ENCODE measurements around the gene RNF207.

The RNF207 gene

DNA sequence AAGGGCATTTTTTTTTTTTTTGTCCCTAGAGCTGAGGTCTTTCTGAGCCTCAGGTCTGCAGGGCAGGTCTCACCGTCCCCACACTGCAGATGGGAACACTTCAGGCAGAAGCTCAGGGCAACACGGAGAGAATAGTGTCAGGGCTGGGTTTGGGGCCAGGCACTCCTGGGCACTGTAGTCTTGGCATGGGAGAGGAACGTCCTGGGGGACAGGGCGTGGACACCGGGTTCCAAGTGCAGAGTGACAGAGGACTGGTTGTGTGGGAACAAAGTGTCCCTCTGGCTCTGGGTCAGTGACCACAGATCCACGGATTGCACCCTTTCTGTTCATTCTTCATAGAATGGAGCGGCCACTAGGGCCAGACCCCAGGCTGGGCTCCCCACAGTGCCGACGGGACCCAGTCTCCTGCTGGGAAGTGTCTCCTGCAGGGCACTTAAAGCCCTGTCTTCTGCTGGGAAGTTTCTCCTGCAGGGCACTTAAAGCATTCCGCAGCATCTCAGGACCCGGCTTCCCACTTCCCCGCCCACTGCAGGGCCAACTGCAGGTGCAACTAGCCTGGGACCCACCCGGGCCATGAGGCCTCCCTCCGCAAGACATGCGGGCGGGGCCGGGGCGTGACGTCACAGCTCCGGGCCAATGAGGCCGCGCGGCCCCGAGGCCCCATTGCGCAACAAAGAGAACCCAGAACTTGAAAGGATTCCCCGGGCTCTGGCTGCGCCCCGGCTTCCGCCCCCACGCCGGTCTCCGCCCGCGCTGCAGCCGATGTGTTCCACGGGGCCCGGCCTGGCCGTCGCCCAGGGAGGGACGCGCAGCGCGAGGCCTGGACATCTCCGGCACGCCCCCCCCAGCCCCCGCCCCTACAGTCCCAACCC is 53.8 kb downstream of the RNF207 start:
- peak; percentile 79 for DNase-seq
- in situ Hi-C loops (cut with HindIII; ENCODE audit: low pct_ligation_motif_present, low pct_unique_long_range_greater_than_20kb, low sequenced_read_pairs) = no loop called here

DNA sequence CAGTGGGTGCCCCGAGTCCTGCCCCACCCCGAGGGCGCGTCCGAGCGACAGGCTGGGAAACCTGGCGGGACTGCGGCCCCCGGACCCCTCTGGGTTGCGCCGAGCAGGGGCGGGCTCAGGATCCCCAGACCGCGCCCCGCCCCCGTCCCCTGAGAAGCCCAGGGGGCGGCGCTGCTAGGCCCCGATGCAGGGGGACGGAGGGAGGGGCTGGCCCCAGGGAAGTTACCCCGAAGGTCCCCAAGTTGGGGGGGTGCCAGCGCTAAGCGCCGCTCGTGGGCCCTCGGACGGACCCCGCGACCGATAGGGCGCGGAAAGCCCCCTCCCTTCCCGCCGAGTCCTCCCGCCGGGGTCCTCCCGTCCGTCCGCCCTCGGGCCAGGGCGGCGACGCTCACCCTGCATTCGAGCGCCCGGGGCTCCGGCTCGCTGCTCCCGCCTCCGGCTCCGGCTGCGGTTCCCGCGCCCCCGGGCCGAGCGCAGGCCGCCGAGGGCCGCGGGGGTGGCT is 54.6 kb downstream of the RNF207 start:
- peak; percentile 46 for DNase-seq
- in situ Hi-C loops (cut with HindIII; ENCODE audit: low pct_ligation_motif_present, low pct_unique_long_range_greater_than_20kb, low sequenced_read_pairs) = no loop called here

DNA sequence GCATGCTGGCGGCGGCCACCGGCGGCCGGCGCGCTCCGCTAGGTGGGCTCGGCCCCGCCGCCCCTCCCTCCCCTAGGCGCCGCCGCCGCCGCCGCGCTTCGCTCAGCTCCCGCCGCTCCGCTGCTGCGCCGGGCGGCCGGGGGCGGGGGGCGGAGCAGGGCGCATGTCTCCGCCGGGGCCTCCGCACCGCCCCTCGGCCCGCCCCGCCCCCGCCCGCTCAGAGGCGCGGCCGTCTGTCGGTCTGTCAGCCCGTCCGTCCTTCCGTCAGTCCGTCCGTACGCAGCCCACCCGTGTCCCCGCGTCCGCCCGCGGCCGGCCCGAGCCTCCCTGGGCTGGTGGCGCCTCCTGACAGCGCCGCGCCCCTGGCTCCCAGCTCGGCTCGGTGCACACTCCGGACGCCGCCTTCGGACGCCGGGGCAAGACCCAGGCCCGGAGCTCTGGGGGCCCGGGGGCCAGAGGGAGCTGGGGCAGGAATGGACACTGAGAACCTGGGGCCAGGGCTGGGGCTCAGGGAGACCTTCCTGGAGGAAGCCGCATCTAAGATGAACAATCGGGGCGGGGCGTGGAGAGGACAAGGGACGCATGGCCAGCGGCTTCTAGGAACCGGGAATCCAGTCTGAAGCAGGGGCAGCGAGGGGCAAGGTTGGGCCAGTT is 55.2 kb downstream of the RNF207 start, which contains the start of gene GPR153:
Gene GPR153, minus strand, starts transcription at position 138 of the 654 bp plus-strand sequence. CDS start 6,193 bp downstream, outside the sequence.
- in situ Hi-C loops (cut with HindIII; ENCODE audit: low pct_ligation_motif_present, low pct_unique_long_range_greater_than_20kb, low sequenced_read_pairs) = no loop called here
- peak; percentile 52 for DNase-seq

DNA sequence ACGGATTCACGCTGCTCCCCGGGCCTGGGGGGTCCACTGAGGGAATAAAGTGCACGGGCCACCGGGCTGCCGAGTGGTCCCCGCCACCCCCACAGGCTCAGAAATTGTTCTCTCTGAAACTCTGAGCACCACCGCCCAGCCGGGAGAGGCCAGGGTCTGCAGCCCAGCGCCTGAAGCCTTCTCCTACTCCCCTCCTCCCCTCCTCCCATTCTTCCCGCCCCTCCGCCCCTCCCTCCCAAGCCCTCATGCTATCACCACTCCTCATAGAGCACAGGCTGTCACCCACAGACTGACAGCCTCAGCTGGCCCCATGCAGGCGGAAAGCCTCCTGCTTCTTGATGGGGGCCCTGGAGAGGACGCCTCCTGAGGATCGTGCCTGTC is 55.7 kb downstream of the RNF207 start:
- in situ Hi-C loops (cut with HindIII; ENCODE audit: low pct_ligation_motif_present, low pct_unique_long_range_greater_than_20kb, low sequenced_read_pairs) = no loop called here
- DNase-seq = no peak

DNA sequence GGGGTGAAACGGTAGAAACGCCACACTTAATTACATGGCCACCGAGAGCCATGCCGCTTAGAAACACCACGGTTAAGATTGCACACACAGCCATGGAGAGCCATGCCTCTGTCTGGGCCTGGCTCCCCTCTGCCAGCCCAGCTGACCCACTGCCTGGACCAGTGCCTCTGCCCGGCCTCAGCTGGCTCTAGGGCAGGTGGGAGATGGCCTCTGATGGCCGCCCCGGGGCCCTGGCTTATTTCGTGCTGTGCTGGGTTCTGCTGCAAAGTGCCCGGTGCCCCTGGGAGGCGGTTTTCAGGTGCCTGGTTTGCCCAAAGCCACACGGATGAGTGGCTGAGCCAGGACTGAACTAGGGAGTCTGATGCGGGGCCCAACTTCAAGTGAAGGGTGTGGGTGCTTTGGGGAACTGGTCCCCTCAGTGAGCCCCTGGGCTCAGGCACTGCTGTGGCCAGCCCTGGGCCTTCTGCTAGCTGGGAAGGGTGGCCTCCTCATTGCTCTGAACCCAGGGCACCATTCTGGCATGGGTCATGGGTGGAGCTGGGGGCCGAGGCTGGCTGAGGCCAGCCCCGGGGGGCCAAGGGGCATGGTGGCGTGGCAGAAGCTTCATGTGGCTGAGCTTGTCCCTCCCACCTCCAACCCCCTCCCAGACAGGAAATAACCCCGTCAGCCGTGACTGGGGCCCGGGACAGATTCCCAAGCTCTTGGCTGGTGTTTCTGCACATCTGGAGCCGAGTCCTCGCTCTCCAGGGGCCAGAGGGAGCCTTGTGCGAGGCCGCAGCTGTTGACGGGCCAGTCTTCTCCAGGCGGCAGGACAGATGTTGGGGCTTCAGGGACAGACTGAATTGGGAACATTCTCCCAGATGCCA is 56.9 kb downstream of the RNF207 start:
- in situ Hi-C loops (cut with HindIII; ENCODE audit: low pct_ligation_motif_present, low pct_unique_long_range_greater_than_20kb, low sequenced_read_pairs) = no loop called here
- DNase-seq = no peak

DNA sequence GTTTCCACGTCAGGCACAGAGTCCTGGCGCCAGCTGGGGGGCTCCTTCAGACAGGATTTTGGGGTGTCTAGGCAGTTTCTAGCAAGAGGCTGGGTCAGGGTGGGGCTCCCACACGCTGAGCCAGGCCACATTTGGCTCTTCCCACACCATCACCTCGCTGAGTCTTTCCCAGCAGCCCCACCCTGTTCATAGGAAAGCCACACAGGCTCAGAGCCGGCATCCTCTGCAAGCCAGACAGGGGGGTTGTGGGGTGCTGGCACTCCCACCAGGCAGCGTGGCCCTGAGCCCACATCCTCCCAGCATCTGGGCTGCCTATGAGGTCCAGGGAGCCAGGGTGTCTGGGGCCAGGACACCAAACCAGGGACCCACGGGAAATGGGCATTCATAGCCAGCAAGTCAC is 57.8 kb downstream of the RNF207 start:
- no peak for DNase-seq
- in situ Hi-C loops (cut with HindIII; ENCODE audit: low pct_ligation_motif_present, low pct_unique_long_range_greater_than_20kb, low sequenced_read_pairs) = no loop called here

DNA sequence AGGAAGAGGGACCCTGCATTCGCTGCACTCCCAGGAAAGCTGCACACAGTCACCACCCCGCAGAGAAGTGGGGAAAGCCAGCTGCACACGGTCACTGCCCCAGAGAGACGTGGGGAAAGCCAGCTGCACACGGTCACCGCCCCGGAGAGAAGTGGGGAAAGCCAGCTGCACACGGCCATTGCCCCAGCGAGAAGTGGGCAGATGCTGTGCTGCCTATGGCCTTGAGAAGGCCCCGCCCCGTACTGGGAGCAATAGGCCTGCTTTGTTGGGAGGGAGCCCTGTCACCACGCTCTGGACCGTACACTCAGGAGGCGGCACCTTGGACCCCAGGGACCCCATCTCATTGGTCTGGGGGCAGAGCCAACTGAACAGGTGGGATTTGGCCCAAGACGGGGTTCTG is 59.2 kb downstream of the RNF207 start:
- DNase-seq = no peak
- in situ Hi-C loops (cut with HindIII; ENCODE audit: low pct_ligation_motif_present, low pct_unique_long_range_greater_than_20kb, low sequenced_read_pairs) = no loop called here

DNA sequence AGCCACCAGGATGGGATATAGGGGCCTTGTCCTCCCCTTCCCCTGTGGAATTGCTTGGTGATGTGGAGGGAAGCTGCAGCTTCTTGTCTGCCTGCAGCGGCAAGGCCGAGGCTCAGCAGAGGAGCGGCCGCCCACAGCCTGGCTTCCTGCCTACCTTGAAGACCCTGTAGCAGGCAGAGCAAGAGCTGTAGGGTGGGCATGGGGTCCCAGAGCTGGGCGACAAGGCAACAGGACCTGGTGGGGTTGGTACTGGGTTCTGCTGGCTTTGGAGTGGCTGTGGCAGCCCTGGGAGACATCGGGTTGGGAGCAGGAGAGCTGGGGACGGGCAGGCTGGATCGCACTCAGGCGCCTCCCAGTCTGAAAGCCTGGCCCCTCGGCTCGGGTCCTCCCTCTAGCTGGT is 60.7 kb downstream of the RNF207 start:
- no peak for DNase-seq
- in situ Hi-C loops (cut with HindIII; ENCODE audit: low pct_ligation_motif_present, low pct_unique_long_range_greater_than_20kb, low sequenced_read_pairs) = no loop called here

DNA sequence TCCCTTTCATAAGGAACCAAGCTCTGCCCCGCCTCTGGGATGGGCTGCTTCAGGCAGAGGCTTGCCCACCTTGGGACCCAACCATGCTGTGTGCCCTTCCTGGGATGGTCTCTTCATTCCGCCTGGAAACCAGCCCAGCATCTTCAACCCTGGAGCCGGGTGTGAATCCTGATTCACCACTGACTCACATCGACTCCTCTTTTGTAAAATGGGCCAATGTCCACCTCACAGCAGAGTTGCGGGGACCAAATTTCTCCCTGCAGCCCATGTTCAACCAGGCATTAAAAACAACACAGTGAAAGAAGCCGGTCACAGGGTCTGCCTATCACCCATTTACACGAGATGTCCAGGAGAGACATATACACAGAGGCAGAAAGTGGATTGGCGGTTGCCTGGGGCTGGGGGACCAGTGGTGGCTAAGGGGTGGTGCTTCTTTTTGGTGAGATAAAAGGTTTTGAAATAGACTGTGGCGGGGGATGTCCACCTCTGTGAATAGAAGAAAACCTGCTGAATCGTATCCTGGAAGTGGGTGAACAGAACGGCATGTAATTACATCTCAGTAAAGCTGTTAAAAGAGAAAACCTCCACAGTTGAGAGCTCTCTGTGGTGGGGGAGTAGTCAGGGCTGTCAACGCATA is 61.9 kb downstream of the RNF207 start:
- in situ Hi-C loops (cut with HindIII; ENCODE audit: low pct_ligation_motif_present, low pct_unique_long_range_greater_than_20kb, low sequenced_read_pairs) = no loop called here
- DNase-seq = no peak

DNA sequence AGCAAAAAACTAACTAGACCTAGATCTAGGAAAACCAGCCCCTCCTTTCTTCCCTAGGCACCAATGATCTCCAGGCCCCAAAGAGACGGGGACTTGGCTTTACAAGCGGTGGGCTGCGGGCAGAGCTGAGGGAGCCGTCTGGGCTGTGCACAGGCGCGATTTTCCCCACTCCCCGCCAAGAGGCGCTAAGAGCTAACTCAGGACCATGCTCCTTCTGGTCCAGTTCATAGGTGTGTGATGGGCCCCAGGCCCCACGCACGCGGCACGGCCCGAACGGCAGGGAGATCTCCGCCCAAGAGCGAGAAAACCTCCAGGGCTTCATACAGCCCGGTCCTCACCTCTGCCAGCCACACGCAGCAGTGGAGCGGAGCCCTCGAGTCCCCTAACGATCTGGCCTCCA is 62.5 kb downstream of the RNF207 start:
- DNase-seq = no peak
- in situ Hi-C loops (cut with HindIII; ENCODE audit: low pct_ligation_motif_present, low pct_unique_long_range_greater_than_20kb, low sequenced_read_pairs) = no loop called here

DNA sequence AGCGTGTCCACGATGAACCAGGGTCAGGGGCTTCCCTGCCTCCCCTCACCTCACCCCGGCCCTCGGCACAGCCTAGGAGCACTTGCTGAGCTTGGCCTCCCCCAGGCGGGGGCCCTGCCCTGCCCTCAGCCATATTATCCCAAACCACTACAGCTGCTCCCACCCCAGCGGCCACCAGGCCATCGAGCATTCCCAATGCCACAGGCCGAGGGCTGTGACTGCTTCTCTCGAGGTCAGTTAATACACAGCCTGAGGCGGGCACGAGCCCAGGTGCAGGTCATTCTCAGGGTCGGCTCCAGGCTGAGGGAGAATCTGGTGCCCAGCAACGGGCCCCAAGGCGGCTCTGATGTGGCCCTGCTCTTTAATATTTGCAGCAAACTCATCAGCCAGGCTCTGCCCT is 63.4 kb downstream of the RNF207 start:
- in situ Hi-C loops (cut with HindIII; ENCODE audit: low pct_ligation_motif_present, low pct_unique_long_range_greater_than_20kb, low sequenced_read_pairs) = no loop called here
- DNase-seq = no peak

DNA sequence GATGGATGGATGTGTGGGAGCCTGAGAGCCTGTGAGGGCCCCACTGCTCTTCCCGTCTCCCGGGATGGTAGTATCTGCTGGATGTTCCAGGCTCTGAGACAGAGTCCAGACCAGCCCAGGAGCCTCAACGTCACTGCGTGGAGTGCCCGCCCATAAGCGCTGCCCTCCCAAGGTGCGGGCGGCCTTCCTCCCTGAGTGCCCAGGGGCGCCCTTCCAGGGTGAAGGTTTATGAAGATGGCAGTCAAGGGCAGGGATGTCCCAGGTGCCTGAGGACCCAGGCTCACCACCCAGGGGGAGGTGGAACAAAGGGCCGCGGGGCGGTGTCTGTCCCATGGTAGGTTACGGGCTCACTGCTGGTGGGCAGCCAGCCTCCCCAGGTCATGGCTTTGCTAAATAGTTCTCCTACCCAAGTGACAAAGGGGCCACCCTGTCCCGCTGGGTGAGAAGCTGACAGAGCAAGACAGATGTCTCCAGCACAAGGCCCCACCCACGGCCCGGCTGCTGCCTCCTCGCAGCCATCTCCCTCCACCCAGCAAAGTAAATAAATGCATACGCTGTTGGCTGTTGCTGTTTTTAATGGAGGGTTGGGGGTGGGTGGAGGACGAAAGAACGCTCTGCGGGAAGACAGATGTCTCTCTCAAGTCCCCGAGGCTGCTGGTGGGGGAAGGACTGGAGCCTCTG is 63.9 kb downstream of the RNF207 start:
- DNase-seq = no peak
- in situ Hi-C loops (cut with HindIII; ENCODE audit: low pct_ligation_motif_present, low pct_unique_long_range_greater_than_20kb, low sequenced_read_pairs) = no loop called here

DNA sequence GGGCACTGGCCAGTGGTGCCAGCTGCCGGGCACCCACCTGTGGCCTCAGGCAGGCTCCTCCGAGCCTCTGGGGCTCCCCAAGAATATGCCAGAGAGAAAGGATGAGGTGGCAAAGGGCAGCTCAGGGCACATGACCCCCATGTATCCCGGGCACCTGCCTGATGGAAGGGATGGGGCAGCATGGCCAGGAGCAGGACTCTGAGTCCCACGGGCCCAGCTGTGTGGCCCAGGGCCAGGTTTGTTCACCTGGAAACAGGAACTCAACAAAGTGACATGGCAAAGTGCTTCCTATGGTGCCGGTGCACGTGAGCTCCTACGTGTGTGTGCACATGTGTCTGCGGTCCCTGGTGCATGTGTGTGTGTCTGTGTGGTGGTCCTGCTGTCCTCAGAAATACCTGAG is 64.5 kb downstream of the RNF207 start:
- DNase-seq = no peak
- in situ Hi-C loops (cut with HindIII; ENCODE audit: low pct_ligation_motif_present, low pct_unique_long_range_greater_than_20kb, low sequenced_read_pairs) = no loop called here

All from ACHN (cell line).